GM19238 (cell line): ENCODE measurements around the gene SCAND1.

Experiments used
- DNase-seq: peaks from one replicate; pipeline ENCODE4 v3.0.0; 2011; ENCODE audit warnings: low spot score; ENCODE audit not compliant: insufficient read length

Gene SCAND1

GRCh38 chr20:35907017-35907701 is 47.1 kb downstream of the SCAND1 start:
- no peak for DNase-seq

GRCh38 chr20:35904982-35905663 is 49.2 kb downstream of the SCAND1 start:
- DNase-seq, result no peak

DNA sequence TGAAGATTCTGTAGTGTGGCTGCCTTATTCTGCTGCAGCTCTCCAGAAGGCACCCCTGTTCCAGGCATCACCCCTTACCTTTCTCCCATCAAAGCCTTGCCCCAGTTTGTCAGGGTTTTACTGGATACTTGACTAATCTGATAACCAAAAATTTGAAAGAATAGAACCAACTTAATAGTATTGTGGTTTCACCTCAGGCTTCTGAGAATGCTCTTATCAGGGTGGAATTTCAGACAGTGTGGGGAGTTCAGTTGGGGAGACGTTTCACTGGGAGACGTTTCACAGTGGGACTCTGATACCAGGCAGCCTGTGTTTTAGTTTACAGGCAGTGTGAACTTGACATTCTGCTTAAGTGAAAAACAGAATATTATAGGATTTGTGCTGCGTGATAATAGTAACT is 50.5 kb downstream of the SCAND1 start:
- DNase-seq, result no peak
